B cell (primary cell): ENCODE data around the gene UGT3A1. TPM values are rescaled to one million over a fixed set of nuclear protein-coding genes. Genes with fewer than 3 reads are reported as not detected.

Experiments used
- ATAC-seq: fragments of 200-7000 bp; cut with Tn5 transposase; one replicate; pipeline ENCODE4 v1.10.0; 2021; ENCODE audit warnings: low read depth, mild to moderate bottlenecking, moderate number of reproducible peaks, moderate library complexity
- CTCF ChIA-PET: fragments of 350-600 bp; sonication (Branson Sonifier 250); formaldehyde crosslinking; loops from one replicate; lab custom pipeline; 2021; ENCODE audit warnings: antibody characterized with exemption, inconsistent platforms; lab: Charles Lee
- POLR2A ChIA-PET: fragments of 350-600 bp; sonication (Branson Sonifier 250); formaldehyde crosslinking; loops from one replicate; lab custom pipeline; 2021; ENCODE audit warnings: antibody characterized with exemption; lab: Charles Lee
- DNase-seq: peaks from one replicate; pipeline ENCODE4 v3.0.0; 2013
- H2AFZ ChIP-seq: 2 replicates; pipeline ENCODE4 v1.6.1; 2012; ENCODE audit warnings: mild to moderate bottlenecking, low read depth, low read length; ENCODE audit not compliant: insufficient read depth, poor library complexity, severe bottlenecking
- H3K27ac ChIP-seq, 2 donors: 1 replicate in 1 of 2; 2 replicates in 1 of 2; pipeline ENCODE4 v1.5.1; 2012 to 2013; ENCODE audit warnings: low read length in 2 of 2, mild to moderate bottlenecking in 2 of 2, moderate library complexity in 1 of 2
- H3K27me3 ChIP-seq, 4 experiments: fragments of 200-600 bp in 1 of 4; sonication (generic) in 1 of 4; replicated peaks in 1 of 4; 1 replicate in 2 of 4; 2 replicates in 2 of 4; pipeline versions ENCODE4 v1.6.1 to v1.7.0; 2013 to 2016; ENCODE audit warnings: low read length in 3 of 4, mild to moderate bottlenecking in 2 of 4, mixed read lengths in 1 of 4, moderate library complexity in 1 of 4; ENCODE audit not compliant: insufficient read depth in 4 of 4, control insufficient read depth in 3 of 4; ENCODE audit errors: control extremely low read depth in 1 of 4
- H3K36me3 ChIP-seq, 2 experiments: replicated peaks in 1 of 2; 1 replicate in 1 of 2; 2 replicates in 1 of 2; pipeline versions ENCODE4 v1.6.1 to v1.7.1; 2013; ENCODE audit warnings: low read length in 1 of 2; ENCODE audit not compliant: insufficient read depth in 2 of 2, control insufficient read depth in 1 of 2; ENCODE audit errors: control extremely low read depth in 1 of 2, extremely low read depth in 1 of 2
- H3K4me1 ChIP-seq, 2 donors: fragments of 200-600 bp in 1 of 2; sonication (generic) in 1 of 2; 1 replicate in 1 of 2; 2 replicates in 1 of 2; pipeline versions ENCODE4 v1.5.1 to v1.6.1; 2013 to 2017; ENCODE audit warnings: low read length in 2 of 2; ENCODE audit not compliant: control insufficient read depth in 2 of 2, insufficient read depth in 2 of 2
- H3K4me2 ChIP-seq: replicated peaks from 2 replicates; pipeline ENCODE3; 2012; ENCODE audit warnings: mild to moderate bottlenecking, low read depth, low read length; ENCODE audit not compliant: poor library complexity, severe bottlenecking
- H3K4me3 ChIP-seq, 5 experiments: fragments of 200-600 bp in 1 of 5; sonication (generic) in 1 of 5; 1 replicate in 3 of 5; 2 replicates in 2 of 5; pipeline versions ENCODE4 v1.5.1 to v1.7.0; 2011 to 2016; ENCODE audit warnings: low read length in 4 of 5, mild to moderate bottlenecking in 4 of 5, low read depth in 2 of 5, control low read depth in 1 of 5, moderate library complexity in 1 of 5; ENCODE audit not compliant: insufficient read depth in 1 of 5; ENCODE audit errors: control extremely low read depth in 1 of 5, extremely low read depth in 1 of 5
- H3K79me2 ChIP-seq: fragments of 200-600 bp; sonication (generic); one replicate; pipeline ENCODE4 v1.6.0; 2016; ENCODE audit warnings: low read length; ENCODE audit not compliant: control insufficient read depth, insufficient read depth
- H3K9ac ChIP-seq: fragments of 200-600 bp; sonication (generic); 2 replicates; pipeline ENCODE4 v1.6.1; 2017; ENCODE audit warnings: mild to moderate bottlenecking, low read length, moderate library complexity
- H3K9me3 ChIP-seq, 3 donors: one replicate each; pipeline versions ENCODE4 v1.6.1 to v1.7.1; 2013; ENCODE audit warnings: low read length in 2 of 3; ENCODE audit not compliant: control insufficient read depth in 2 of 3, insufficient read depth in 1 of 3; ENCODE audit errors: control extremely low read depth in 1 of 3
- H4K20me1 ChIP-seq: 2 replicates; pipeline ENCODE4 v1.6.0; 2012; ENCODE audit warnings: mild to moderate bottlenecking, low read length; ENCODE audit not compliant: insufficient read depth, control insufficient read depth, poor library complexity, severe bottlenecking
- H3K27ac Mint-ChIP-seq: one replicate; pipeline ENCODE4 v1.8.0; 2021; ENCODE audit warnings: mixed read lengths
- H3K27me3 Mint-ChIP-seq: one replicate; pipeline ENCODE4 v1.8.0; 2021; ENCODE audit warnings: mixed read lengths
- H3K4me1 Mint-ChIP-seq: one replicate; pipeline ENCODE4 v1.8.0; 2021; ENCODE audit warnings: mixed read lengths
- H3K4me3 Mint-ChIP-seq: one replicate; pipeline ENCODE4 v1.8.0; 2021; ENCODE audit warnings: mixed read lengths
- H3K9me3 Mint-ChIP-seq: one replicate; pipeline ENCODE4 v1.8.0; 2022; ENCODE audit warnings: mixed read lengths; ENCODE audit not compliant: insufficient read depth
- CTCF ChIP-seq: fragments of 200-600 bp; IDR thresholded peaks from one replicate; pipeline ENCODE4 v1.8.0; 2022; ENCODE audit warnings: antibody characterized with exemption, mild to moderate bottlenecking
- EZH2 ChIP-seq: IDR thresholded peaks from 2 replicates; pipeline ENCODE4 v1.6.1; 2012; ENCODE audit warnings: borderline replicate concordance, low read depth, mild to moderate bottlenecking, moderate library complexity, low read length; ENCODE audit not compliant: insufficient read depth, poor library complexity, severe bottlenecking
- WGBS: methylation state at CpG from one replicate; pipeline ENCODE4 v1.1.5; 2013; ENCODE audit warnings: missing lambda C conversion rate; ENCODE audit not compliant: insufficient coverage; 5-methylcytosine and 5-hydroxymethylcytosine counted together
- intact Hi-C: fragments of 100-400 bp; cut with micrococcal nuclease; formaldehyde crosslinking; loops from one replicate; pipeline ENCODE4 v1.10.0; 2022
- polyA plus RNA-seq: library from polyadenylated mRNA; depleted of rRNA; stranded (reverse); fragments of >200 nt; gene quantifications from 2 replicates; pipeline ENCODE4 v1.2.3, GENCODE V29; 2012
- total RNA-seq, 2 donors: library from RNA; stranded (reverse); fragments of 120-200 nt in 1 of 2; gene quantifications; 1 replicate in 1 of 2; 2 replicates in 1 of 2; pipeline versions ENCODE4 v1.2.3 to v1.2.4, GENCODE V29; 2013 to 2022

Gene UGT3A1
- total and polyA plus RNA-seq, 2 donors (not counting 1 experiment from before 2014, with no cell fraction given): not detected

GRCh38 chr5:36033486-36033885 is 42.3 kb upstream of the UGT3A1 start:
- no peaks in the 10 kb centered on the region for H3K4me1 ChIP-seq
- intact Hi-C loops: no loop called here
- ChIA-PET POLR2A (no interaction called here), CTCF (no interaction called here)
- peaks cover 0 to 2% (median 0%) of the 10 kb centered on the region in 3 donors for H3K9me3 ChIP-seq
- no peak overlapping the region for H2AFZ ChIP-seq
- H4K20me1 ChIP-seq: no peaks in the 10 kb centered on the region
- no peaks in the 10 kb centered on the region for H3K27me3 Mint-ChIP-seq
- no peaks in the 10 kb centered on the region for H3K27me3 ChIP-seq
- DNase-seq: no peak
- WGBS: no CpG with 5 or more reads among the region's 1 CpG
- no peaks in the 10 kb centered on the region for H3K79me2 ChIP-seq
- H3K4me3 ChIP-seq: no peak overlapping the region
- no peaks in the 10 kb centered on the region for H3K9me3 Mint-ChIP-seq
- TF ChIP-seq EZH2 (no peak), CTCF (no peak)
- H3K27ac ChIP-seq: no peak overlapping the region
- ATAC-seq: no peak
- no peak overlapping the region for H3K9ac ChIP-seq
- H3K27ac Mint-ChIP-seq: no peak overlapping the region
- no peaks in the 10 kb centered on the region for H3K36me3 ChIP-seq
- H3K4me1 Mint-ChIP-seq: no peaks in the 10 kb centered on the region
- no peak overlapping the region for H3K4me3 Mint-ChIP-seq
- no peak overlapping the region for H3K4me2 ChIP-seq

GRCh38 chr5:36033047-36033446 is 41.9 kb upstream of the UGT3A1 start:
- Histone ChIP-seq H4K20me1 (no peaks in the 10 kb centered on the region), H3K79me2 (no peaks in the 10 kb centered on the region), H3K27ac (no peak overlapping the region), H3K4me1 (no peaks in the 10 kb centered on the region), H2AFZ (no peak overlapping the region), H3K9me3 (peaks cover 0 to 2% (median 0%) of the 10 kb centered on the region in 3 donors), H3K4me3 (no peak overlapping the region), H3K9ac (no peak overlapping the region), H3K27me3 (no peaks in the 10 kb centered on the region), H3K4me2 (no peak overlapping the region), H3K36me3 (no peaks in the 10 kb centered on the region)
- no peak overlapping the region for H3K4me3 Mint-ChIP-seq
- ChIA-PET CTCF (no interaction called here), POLR2A (no interaction called here)
- H3K27me3 Mint-ChIP-seq: no peaks in the 10 kb centered on the region
- DNase-seq: no peak
- H3K4me1 Mint-ChIP-seq: no peaks in the 10 kb centered on the region
- no peak for ATAC-seq
- H3K27ac Mint-ChIP-seq: no peak overlapping the region
- H3K9me3 Mint-ChIP-seq: no peaks in the 10 kb centered on the region
- TF ChIP-seq EZH2 (no peak), CTCF (no peak)
- intact Hi-C loops: no loop called here
